ENCODE results near the gene PADI2. TPM values are rescaled to one million over a fixed set of nuclear protein-coding genes. Genes with fewer than 3 reads are reported as not detected.

PADI2 gene
- total and polyA plus RNA-seq, 2 of the 8 experiments (the other 6 are each of a cell fraction or from before 2014, with no cell fraction given): 1.6 to 7.5 TPM

- Histone ChIP-seq H3K23ac (ENCODE audit: insufficient read length) (no peak overlapping the region), H3K27ac (ENCODE audit: low read depth, low read length) (no peak overlapping the region), H2AFZ (ENCODE audit: low read length) (no peak overlapping the region), H3K4me1 (replicated peaks in 1 of 4; ENCODE audit: control insufficient read depth in 3 of 4, insufficient read depth in 4 of 4, low read length in 3 of 4) (peaks cover 0 to 17% (median 5%) of the 10 kb centered on the region in 4 experiments; a peak in 5 of 7 replicates), H3K36me3 (ENCODE audit: control insufficient read depth in 2 of 4, insufficient read depth in 4 of 4, low read length in 3 of 4) (no peaks in the 10 kb centered on the region), H3K79me1 (ENCODE audit: low read depth, low read length) (no peaks in the 10 kb centered on the region), H2BK20ac (ENCODE audit: low read length) (no peak overlapping the region), H3K4me3 (ENCODE audit: extremely low read depth in 1 of 4, insufficient read depth in 2 of 4, low read depth in 3 of 4, low read length in 4 of 4) (no peak overlapping the region), H2BK15ac (ENCODE audit: low read length) (no peak overlapping the region), H3K4ac (replicated peaks; ENCODE audit: insufficient read length, low read depth, low read length) (no peak overlapping the region), H2BK120ac (replicated peaks; ENCODE audit: low read depth, low read length) (no peak overlapping the region), H2BK5ac (ENCODE audit: low read depth, low read length) (no peak overlapping the region), H4K8ac (ENCODE audit: extremely low read depth, insufficient read depth, low read length) (0 out of 2 replicates have a peak overlapping the region, but pooled peaks have one; percentile 22), H2AK5ac (ENCODE audit: low read depth, low read length) (no peak overlapping the region), H3K27me3 (replicated peaks in 1 of 4; ENCODE audit: control insufficient read depth in 3 of 4, extremely low read depth in 1 of 4, insufficient read depth in 3 of 4, low read length in 3 of 4) (peaks cover 16 to 28% (median 21%) of the 10 kb centered on the region in 4 experiments), H3K4me2 (ENCODE audit: insufficient read depth in 1 of 2, low read depth in 2 of 2, low read length in 2 of 2) (no peak overlapping the region), H3K9ac (replicated peaks in 1 of 4; ENCODE audit: extremely low read depth in 1 of 4, low read depth in 3 of 4, low read length in 3 of 4) (no peak overlapping the region), H3K79me2 (ENCODE audit: control insufficient read depth in 1 of 2, insufficient read depth in 2 of 2, low read length in 2 of 2) (no peaks in the 10 kb centered on the region), H3K56ac (replicated peaks; ENCODE audit: insufficient read length, low read depth, low read length) (no peak overlapping the region), H3K9me3 (ENCODE audit: insufficient read depth in 2 of 2, low read depth in 1 of 2, low read length in 1 of 2) (no peaks in the 10 kb centered on the region), H4K91ac (replicated peaks; ENCODE audit: insufficient read length, low read length) (no peak overlapping the region), H4K5ac (ENCODE audit: insufficient read length, low read depth, low read length) (no peak overlapping the region), H3K18ac (ENCODE audit: extremely low read depth, low read length) (no peak overlapping the region), H4K20me1 (replicated peaks in 1 of 2; ENCODE audit: control insufficient read depth in 1 of 2, insufficient read depth in 2 of 2, low read length in 2 of 2) (peaks cover 0 to 4% of the 10 kb centered on the region in 2 experiments), H3K23me2 (ENCODE audit: low read depth, low read length) (peaks cover 16% of the 10 kb centered on the region; the same call in 1 of the 2 replicates), H2BK12ac (ENCODE audit: low read depth, low read length) (no peak overlapping the region), H3K14ac (ENCODE audit: insufficient read length) (no peak overlapping the region)
- no peak for DNase-seq (ENCODE audit: low read depth in 1 of 2, low spot score in 2 of 2)
- POLR2A ChIA-PET (ENCODE audit: partially characterized antibody): no interaction called here
- FAIRE-seq: no peak
- WGBS, 2 experiments (ENCODE audit: extremely low coverage in 1 of 2, insufficient coverage in 1 of 2, insufficient read length in 1 of 2, insufficient replicate concordance in 2 of 2, low coverage in 1 of 2, low lambda C conversion rate in 2 of 2, missing lambda C conversion rate in 1 of 2): 87% methylated on average over 8 of the region's 8 CpGs; no CpG with 5 or more reads in 1 of the 2 experiments
- CTCF ChIA-PET (ENCODE audit: partially characterized antibody): interaction anchor here (0.6 to 21.2 kb wide), 25 partner anchors 8 to 285 kb away, joined by 3 to 339 read pairs (median 6); partner anchors contain the start of gene PADI6
- TF ChIP-seq BACH1 (IDR thresholded peaks at IDR 0.05; ENCODE audit: low read length) (no peak), RXRA (IDR thresholded peaks at IDR 0.05; ENCODE audit: insufficient read depth, low read depth, low read length) (no peak), HDAC6 (IDR thresholded peaks at IDR 0.05; ENCODE audit: low read depth, low read length) (no peak), FOSL1 (IDR thresholded peaks at IDR 0.05; ENCODE audit: insufficient read depth, low read depth, low read length) (no peak), CTBP2 (IDR thresholded peaks at IDR 0.05; ENCODE audit: borderline replicate concordance, insufficient read depth, insufficient read length, low read length) (no peak), SP4 (IDR thresholded peaks at IDR 0.05; ENCODE audit: low read length) (no peak), YY1 (IDR thresholded peaks at IDR 0.05; ENCODE audit: low read depth, low read length) (no peak), EZH2 (IDR thresholded peaks at IDR 0.05; ENCODE audit: low read depth, low read length, severe bottlenecking) (no peak), RNF2 (IDR thresholded peaks at IDR 0.05; ENCODE audit: borderline replicate concordance, low read depth, low read length, missing control alignments, poor library complexity, severe bottlenecking) (no peak), SP2 (IDR thresholded peaks at IDR 0.05; ENCODE audit: low read length) (no peak), E2F6 (IDR thresholded peaks at IDR 0.05) (no peak), GTF2F1 (IDR thresholded peaks at IDR 0.05; ENCODE audit: borderline replicate concordance, low read depth, low read length) (no peak), TAF7 (optimal IDR thresholded peaks at IDR 0.05; ENCODE audit: borderline replicate concordance, low read depth, low read length) (no peak)
Observed at GRCh38 chr1:17121881-17122280, 2.6 kb upstream of the PADI2 start.
